Stimulated activated CD4-positive, alpha-beta T cell treated with anti-CD3 and anti-CD28 coated beads, Interleukin-12 subunit alpha, Interleukin-12 subunit beta, amount 100 ng/mL, for 48 hours (primary cell): ENCODE results near the gene SLCO4A1.
"Not testable (repeated sequence)": the region's sequence is repeated elsewhere in the genome, so short reads cannot be mapped to it uniquely, and the experiment has no call there.

Experiments used
- DNase-seq, 3 donors: peaks; one replicate each; pipeline ENCODE4 v3.0.0-alpha.2; 2020; ENCODE audit warnings: low read depth in 2 of 3, low spot score in 1 of 3

SLCO4A1 gene

GRCh38 chr20:62622178-62622876 lies 20.0 kb upstream of the SLCO4A1 start:
- no peak for DNase-seq

GRCh38 chr20:62622877-62623487 lies 19.3 kb upstream of the SLCO4A1 start:
- DNase-seq: no peak

GRCh38 chr20:62623488-62624324 lies 18.6 kb upstream of the SLCO4A1 start:
- DNase-seq: peak; percentile 84 to 92 (median 87)

GRCh38 chr20:62624325-62624690 lies 18.0 kb upstream of the SLCO4A1 start:
- DNase-seq: no peak

- DNase-seq: no peak
Observed at GRCh38 chr20:62624719-62625453, 17.4 kb upstream of the SLCO4A1 start.

- no peak for DNase-seq
Observed at GRCh38 chr20:62625516-62625915, 16.8 kb upstream of the SLCO4A1 start.

- DNase-seq: no peak
Observed at GRCh38 chr20:62625921-62626547, 16.3 kb upstream of the SLCO4A1 start.

GRCh38 chr20:62627425-62627824 lies 14.9 kb upstream of the SLCO4A1 start:
- DNase-seq: not testable (repeated sequence)

GRCh38 chr20:62627901-62628612 lies 14.2 kb upstream of the SLCO4A1 start:
- DNase-seq: no peak

- no peak for DNase-seq
Observed at GRCh38 chr20:62628691-62629090, 13.6 kb upstream of the SLCO4A1 start.

- no peak for DNase-seq
Observed at GRCh38 chr20:62629864-62630470, 12.3 kb upstream of the SLCO4A1 start.

- no peak for DNase-seq
Observed at GRCh38 chr20:62631336-62632308, 10.7 kb upstream of the SLCO4A1 start.

- no peak for DNase-seq
Observed at GRCh38 chr20:62632575-62633090, 9.7 kb upstream of the SLCO4A1 start.

- no peak for DNase-seq
Observed at GRCh38 chr20:62633598-62634329, 8.5 kb upstream of the SLCO4A1 start.

GRCh38 chr20:62634330-62634967 lies 7.9 kb upstream of the SLCO4A1 start:
- DNase-seq: no peak

- DNase-seq: no peak
Observed at GRCh38 chr20:62635232-62635631, 7.1 kb upstream of the SLCO4A1 start.

GRCh38 chr20:62635852-62636251 lies 6.5 kb upstream of the SLCO4A1 start:
- DNase-seq: no peak
